Suppressor macrophage treated with lipopolysaccharide for 4 hours (primary cell): ENCODE measurements around the gene TRIM62.

ENCODE experiments used
- DNase-seq: peaks from one replicate; pipeline ENCODE4 v3.0.0-alpha.2; 2020

The TRIM62 gene

DNA sequence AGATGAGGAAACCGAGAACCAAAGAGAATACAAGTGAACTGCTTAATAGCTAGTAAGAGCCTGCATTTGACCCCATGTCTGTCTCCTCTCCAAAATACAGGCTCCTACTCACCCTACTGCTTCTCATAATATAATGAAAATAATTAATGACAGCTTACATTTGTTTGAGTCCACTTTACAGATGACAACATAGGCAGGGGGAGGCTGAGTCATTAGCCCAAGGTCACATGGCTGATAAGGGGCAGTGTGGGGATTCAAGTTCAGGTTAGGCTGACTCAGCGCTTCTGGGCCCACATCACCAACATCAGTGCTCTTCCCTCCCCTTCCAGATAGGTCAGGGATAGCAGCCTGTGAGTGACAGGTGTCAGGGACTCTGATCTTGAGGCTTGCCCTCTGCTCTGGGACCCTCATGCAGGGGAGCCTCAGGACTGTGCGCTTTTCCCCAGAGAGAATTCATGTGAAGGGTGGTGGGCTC, 84.7 kb downstream of the TRIM62 start:
- peak; percentile 19 for DNase-seq

DNA sequence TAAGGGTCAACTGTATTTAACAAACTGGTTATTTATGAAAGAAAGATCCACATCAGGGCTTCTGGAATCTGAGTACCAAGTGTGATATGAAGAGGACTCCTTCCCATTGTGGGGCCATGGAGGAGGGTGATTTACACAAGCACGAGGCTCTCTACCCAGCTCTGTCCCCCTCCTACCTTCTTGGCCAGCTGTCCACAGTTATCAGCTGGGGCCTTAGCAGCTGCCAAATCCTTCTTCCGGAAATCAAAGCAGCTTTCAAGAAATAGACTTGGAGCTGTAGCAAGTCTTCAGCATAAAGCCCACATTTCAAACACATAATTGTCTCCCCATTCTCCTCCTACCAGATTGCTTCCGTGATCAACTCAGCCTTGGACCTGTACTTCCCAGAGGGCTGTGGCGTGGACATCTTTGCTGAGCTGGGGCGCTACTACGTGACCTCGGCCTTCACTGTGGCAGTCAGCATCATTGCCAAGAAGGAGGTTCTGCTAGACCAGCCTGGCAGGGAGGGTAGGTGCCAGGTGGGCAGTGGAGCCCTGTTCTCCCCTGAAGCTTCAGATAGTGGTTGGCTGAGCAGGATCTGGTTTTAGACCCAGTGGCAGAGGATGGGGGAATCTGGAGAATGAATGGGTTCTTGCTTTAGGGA, 85.4 kb downstream of the TRIM62 start:
- DNase-seq: no peak
